Measurements from ENCODE around the gene GPR158.
A peak's percentile ranks its signal among the peaks of the same experiment; 100 is the strongest.

The GPR158 gene

GRCh38 chr10:25604591-25604990 lies 429.8 kb downstream of the GPR158 start:
- no peak for DNase-seq

DNA sequence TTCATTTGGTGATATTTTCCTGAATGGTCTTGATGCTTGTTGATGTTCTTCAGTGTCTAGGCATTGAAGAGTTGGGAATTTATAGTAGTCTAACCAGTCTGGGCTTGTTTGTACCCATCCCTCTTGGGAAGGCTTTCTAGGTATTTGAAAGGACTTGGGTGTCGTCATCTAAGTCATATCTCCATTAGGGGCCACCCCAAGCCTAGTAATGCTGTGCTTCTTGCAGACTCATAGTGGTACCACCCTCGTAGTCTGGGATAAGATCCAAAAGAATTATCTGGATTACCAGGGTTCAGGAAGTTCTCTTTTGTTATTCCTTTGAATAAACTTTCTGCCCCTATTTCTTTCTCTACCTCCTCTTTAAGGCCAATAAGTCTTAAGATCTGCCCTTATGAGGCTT lies 439.9 kb downstream of the GPR158 start:
- DNase-seq: no peak

GRCh38 chr10:25615926-25616325 lies 441.1 kb downstream of the GPR158 start:
- no peak for DNase-seq

DNA sequence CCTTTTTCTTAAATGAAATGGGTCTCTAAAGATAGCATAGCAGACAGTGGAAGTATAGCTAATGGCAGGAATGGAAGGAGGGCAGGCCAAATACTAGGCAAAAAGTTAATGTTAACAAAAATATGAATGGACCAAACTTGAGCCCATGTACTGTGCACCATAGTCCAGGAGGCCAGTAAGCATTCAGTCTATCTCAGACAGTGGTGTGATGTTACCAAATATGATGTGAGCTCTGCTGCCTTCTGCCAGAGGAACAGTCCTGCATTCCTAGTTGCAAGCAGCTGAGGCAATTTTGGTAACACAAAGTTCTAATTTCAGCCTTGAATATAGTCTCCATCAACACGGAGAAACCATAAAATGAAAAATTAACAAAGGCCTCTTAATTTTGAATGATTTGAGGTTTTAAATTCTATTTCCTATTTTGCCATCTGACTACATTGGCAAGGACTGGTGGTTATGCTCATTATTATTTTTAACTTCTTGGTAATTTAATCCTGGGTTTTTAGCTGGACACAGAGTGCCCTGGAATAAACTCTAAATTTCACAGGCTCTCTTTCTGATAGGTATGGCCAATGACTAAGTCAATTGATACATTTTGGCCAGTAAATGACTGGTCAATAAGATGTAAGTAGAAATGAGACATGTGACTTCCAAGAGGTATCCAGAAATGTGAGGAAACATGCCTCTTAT lies 442.2 kb downstream of the GPR158 start:
- no peak for DNase-seq

DNA sequence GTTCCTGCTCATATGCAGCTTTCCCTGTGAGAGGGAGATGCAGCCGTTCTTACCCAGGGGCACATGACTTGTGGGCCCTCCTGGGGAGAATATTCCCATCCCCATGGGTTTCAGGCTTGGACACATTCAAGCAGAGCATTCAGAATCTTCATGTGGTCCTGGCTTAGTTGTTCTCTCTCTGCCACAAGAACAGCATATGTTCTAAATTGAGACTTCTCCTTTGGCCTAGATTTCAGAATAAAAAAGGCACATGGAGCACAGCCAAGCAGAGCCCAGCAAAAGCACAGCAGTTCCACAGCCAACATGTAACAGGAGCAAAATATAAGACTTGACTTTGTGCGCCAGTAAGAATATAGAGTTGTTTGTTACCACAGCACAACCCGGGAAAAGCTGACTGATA lies 452.8 kb downstream of the GPR158 start:
- no peak for DNase-seq

DNA sequence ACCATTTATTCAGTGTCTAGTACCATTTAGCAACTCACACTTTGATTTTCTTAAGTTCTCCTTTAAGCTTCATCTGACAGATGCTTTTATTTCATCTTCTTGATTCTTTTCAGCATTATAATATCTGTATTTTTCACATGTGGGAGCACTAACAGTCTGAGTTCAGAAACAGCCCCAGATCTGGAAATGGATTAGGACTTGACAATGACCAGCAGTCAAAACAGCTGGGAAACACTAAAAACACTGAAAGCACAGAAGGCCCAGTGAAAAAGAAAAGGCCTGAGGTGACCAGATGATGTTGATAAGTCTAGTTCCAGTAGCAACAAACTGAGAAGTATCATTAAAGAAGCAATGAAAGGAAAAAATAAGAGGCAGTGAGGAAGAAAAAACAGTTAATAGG lies 454.5 kb downstream of the GPR158 start:
- no peak for DNase-seq

GRCh38 chr10:25631471-25631870 lies 456.7 kb downstream of the GPR158 start:
- DNase-seq: no peak

GRCh38 chr10:25632802-25633201 lies 458.0 kb downstream of the GPR158 start:
- DNase-seq: no peak

DNA sequence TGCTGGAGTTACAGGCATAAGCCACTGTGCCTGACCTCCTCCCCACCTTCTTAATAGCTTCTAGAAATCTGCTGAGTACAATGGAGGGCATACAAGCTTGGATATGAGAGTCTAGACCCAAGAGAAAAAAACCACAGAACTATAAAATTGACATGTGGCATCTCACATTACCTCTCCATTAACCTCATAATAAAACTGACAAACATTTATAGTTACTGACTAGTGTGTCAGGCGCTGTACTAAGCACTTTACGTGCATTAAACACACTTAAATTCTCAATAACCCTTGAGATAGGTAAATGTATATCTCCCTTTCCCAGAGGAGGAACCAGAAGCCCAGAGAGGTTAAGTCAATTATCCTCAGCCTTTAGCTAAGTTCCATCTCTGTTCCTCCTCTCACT lies 458.7 kb downstream of the GPR158 start:
- DNase-seq: peak; percentile 69

- DNase-seq: no peak
Observed at GRCh38 chr10:25639646-25640045, 464.8 kb downstream of the GPR158 start.

GRCh38 chr10:25641595-25641994 lies 466.8 kb downstream of the GPR158 start:
- no peak for DNase-seq

- DNase-seq: no peak
Observed at GRCh38 chr10:25642721-25643120, 467.9 kb downstream of the GPR158 start.

GRCh38 chr10:25646371-25646770 lies 471.6 kb downstream of the GPR158 start:
- DNase-seq: no peak

GRCh38 chr10:25651534-25651933 lies 476.7 kb downstream of the GPR158 start:
- DNase-seq: no peak
